Measurements from ENCODE around the gene TOMM34. TPM values are rescaled to one million over a fixed set of nuclear protein-coding genes. Genes with fewer than 3 reads are reported as not detected.

The TOMM34 gene
- total and polyA plus RNA-seq, 9 of the 15 experiments (the other 6 are each of a cell fraction or from before 2014, with no cell fraction given): 18.1 to 69.4 (median 41.7) TPM

GRCh38 chr20:44970243-44970757 lies 10.1 kb upstream of the TOMM34 start (continued):
- TF ChIP-seq, protein P1, sequence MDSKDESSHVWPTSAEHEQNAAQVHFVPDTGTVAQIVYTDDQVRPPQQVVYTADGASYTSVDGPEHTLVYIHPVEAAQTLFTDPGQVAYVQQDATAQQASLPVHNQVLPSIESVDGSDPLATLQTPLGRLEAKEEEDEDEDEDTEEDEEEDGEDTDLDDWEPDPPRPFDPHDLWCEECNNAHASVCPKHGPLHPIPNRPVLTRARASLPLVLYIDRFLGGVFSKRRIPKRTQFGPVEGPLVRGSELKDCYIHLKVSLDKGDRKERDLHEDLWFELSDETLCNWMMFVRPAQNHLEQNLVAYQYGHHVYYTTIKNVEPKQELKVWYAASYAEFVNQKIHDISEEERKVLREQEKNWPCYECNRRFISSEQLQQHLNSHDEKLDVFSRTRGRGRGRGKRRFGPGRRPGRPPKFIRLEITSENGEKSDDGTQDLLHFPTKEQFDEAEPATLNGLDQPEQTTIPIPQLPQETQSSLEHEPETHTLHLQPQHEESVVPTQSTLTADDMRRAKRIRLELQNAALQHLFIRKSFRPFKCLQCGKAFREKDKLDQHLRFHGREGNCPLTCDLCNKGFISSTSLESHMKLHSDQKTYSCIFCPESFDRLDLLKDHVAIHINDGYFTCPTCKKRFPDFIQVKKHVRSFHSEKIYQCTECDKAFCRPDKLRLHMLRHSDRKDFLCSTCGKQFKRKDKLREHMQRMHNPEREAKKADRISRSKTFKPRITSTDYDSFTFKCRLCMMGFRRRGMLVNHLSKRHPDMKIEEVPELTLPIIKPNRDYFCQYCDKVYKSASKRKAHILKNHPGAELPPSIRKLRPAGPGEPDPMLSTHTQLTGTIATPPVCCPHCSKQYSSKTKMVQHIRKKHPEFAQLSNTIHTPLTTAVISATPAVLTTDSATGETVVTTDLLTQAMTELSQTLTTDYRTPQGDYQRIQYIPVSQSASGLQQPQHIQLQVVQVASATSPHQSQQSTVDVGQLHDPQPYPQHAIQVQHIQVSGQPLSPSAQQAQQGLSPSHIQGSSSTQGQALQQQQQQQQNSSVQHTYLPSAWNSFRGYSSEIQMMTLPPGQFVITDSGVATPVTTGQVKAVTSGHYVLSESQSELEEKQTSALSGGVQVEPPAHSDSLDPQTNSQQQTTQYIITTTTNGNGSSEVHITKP (IDR thresholded peaks at IDR 0.05; ENCODE audit: partially characterized antibody): no peak
- no peak for TF ChIP-seq ZC3H11A (IDR thresholded peaks at IDR 0.05; ENCODE audit: low read depth, low read length)
- TF ChIP-seq, protein P2, sequence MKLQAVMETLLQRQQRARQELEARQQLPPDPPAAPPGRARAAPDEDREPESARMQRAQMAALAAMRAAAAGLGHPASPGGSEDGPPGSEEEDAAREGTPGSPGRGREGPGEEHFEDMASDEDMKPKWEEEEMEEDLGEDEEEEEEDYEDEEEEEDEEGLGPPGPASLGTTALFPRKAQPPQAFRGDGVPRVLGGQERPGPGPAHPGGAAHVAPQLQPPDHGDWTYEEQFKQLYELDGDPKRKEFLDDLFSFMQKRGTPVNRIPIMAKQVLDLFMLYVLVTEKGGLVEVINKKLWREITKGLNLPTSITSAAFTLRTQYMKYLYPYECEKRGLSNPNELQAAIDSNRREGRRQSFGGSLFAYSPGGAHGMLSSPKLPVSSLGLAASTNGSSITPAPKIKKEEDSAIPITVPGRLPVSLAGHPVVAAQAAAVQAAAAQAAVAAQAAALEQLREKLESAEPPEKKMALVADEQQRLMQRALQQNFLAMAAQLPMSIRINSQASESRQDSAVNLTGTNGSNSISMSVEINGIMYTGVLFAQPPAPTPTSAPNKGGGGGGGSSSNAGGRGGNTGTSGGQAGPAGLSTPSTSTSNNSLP (IDR thresholded peaks at IDR 0.05; ENCODE audit: borderline replicate concordance, low read depth, low read length): no peak
- no peak for TF ChIP-seq CREB1 (IDR thresholded peaks at IDR 0.05)
- no peak for TF ChIP-seq CREB1 (CRISPR knock-in tag; IDR thresholded peaks at IDR 0.05)
- TF ChIP-seq JUND (IDR thresholded peaks at IDR 0.05; ENCODE audit: borderline replicate concordance, low read depth, low read length): no peak
- TF ChIP-seq JUND (tag; IDR thresholded peaks at IDR 0.05; ENCODE audit: borderline replicate concordance, low read depth, low read length): no peak
- TF ChIP-seq DPF2 (IDR thresholded peaks at IDR 0.05): 0 out of 2 replicates have a peak, but pooled peaks have one; percentile 12
- TF ChIP-seq ZNF232 (CRISPR knock-in tag; IDR thresholded peaks at IDR 0.05): no peak
- no peak for TF ChIP-seq BRCA1 (IDR thresholded peaks at IDR 0.05)
- TF ChIP-seq BRCA1 (CRISPR knock-in tag; IDR thresholded peaks at IDR 0.05): no peak
- peak; percentile 73 for TF ChIP-seq TCF3 (CRISPR knock-in tag; IDR thresholded peaks at IDR 0.05)
- TF ChIP-seq NCOA1 (IDR thresholded peaks at IDR 0.05; ENCODE audit: low read depth): no peak
- no peak for TF ChIP-seq ZNF609 (CRISPR knock-in tag; IDR thresholded peaks at IDR 0.05; ENCODE audit: borderline replicate concordance)
- no peak for TF ChIP-seq KLF13 (tag; IDR thresholded peaks at IDR 0.05; ENCODE audit: borderline replicate concordance, low read depth)
- peak in 1 of 2 experiments; percentile 75; a peak in 1 of 4 replicates for TF ChIP-seq MLLT1 (IDR thresholded peaks at IDR 0.05)
- TF ChIP-seq MTA1 (IDR thresholded peaks at IDR 0.05; ENCODE audit: borderline replicate concordance): no peak
